ENCODE measurements around the gene SPON1.

The SPON1 gene

GRCh38 chr11:14304601-14305000 is 342.1 kb downstream of the SPON1 start:
- DNase-seq (ENCODE audit: extremely low spot score) = no peak
- TF ChIP-seq ZNF384 (IDR thresholded peaks at IDR 0.05) (no peak), HDGF (IDR thresholded peaks at IDR 0.05; ENCODE audit: borderline replicate concordance) (no peak), FOXK2 (IDR thresholded peaks at IDR 0.05) (no peak), FOXA1 (IDR thresholded peaks at IDR 0.05) (no peak), ELF4 (IDR thresholded peaks at IDR 0.05) (no peak), NFRKB (IDR thresholded peaks at IDR 0.05) (no peak), CTBP1 (IDR thresholded peaks at IDR 0.05; ENCODE audit: borderline replicate concordance) (no peak), ARNT (IDR thresholded peaks at IDR 0.05) (no peak), LEF1 (IDR thresholded peaks at IDR 0.05; ENCODE audit: borderline replicate concordance) (no peak), TARDBP (IDR thresholded peaks at IDR 0.05) (no peak), L3MBTL2 (conservative IDR thresholded peaks at IDR 0.05) (no peak), FOXM1 (IDR thresholded peaks at IDR 0.05; ENCODE audit: borderline replicate concordance) (no peak)
- CTCF ChIA-PET = interaction anchor here (0.9 to 3.7 kb wide), 2 partner anchors 69 to 114 kb away, joined by 3 to 14 read pairs; no protein-coding TSS in a partner anchor
- POLR2A ChIA-PET = no interaction called here

- DNase-seq (ENCODE audit: extremely low spot score) = no peak
- ChIA-PET POLR2A (no interaction called here), CTCF (interaction anchor here (3.7 kb wide), 1 partner anchor 113 kb away, joined by 14 read pairs; no protein-coding TSS in a partner anchor)
- TF ChIP-seq ZNF384 (IDR thresholded peaks at IDR 0.05) (no peak), HDGF (IDR thresholded peaks at IDR 0.05; ENCODE audit: borderline replicate concordance) (no peak), NFRKB (IDR thresholded peaks at IDR 0.05) (no peak), FOXM1 (IDR thresholded peaks at IDR 0.05; ENCODE audit: borderline replicate concordance) (no peak), BHLHE40 (IDR thresholded peaks at IDR 0.05; ENCODE audit: borderline replicate concordance) (no peak), LEF1 (IDR thresholded peaks at IDR 0.05; ENCODE audit: borderline replicate concordance) (no peak), FOXK2 (IDR thresholded peaks at IDR 0.05) (no peak), SP1 (IDR thresholded peaks at IDR 0.05) (no peak), ELF4 (IDR thresholded peaks at IDR 0.05) (no peak), SUZ12 (IDR thresholded peaks at IDR 0.05) (no peak), TARDBP (IDR thresholded peaks at IDR 0.05) (no peak), ARNT (IDR thresholded peaks at IDR 0.05) (no peak), FOXA1 (IDR thresholded peaks at IDR 0.05) (no peak), L3MBTL2 (conservative IDR thresholded peaks at IDR 0.05) (no peak), CTBP1 (IDR thresholded peaks at IDR 0.05; ENCODE audit: borderline replicate concordance) (no peak)
- TF ChIP-seq, protein P1, sequence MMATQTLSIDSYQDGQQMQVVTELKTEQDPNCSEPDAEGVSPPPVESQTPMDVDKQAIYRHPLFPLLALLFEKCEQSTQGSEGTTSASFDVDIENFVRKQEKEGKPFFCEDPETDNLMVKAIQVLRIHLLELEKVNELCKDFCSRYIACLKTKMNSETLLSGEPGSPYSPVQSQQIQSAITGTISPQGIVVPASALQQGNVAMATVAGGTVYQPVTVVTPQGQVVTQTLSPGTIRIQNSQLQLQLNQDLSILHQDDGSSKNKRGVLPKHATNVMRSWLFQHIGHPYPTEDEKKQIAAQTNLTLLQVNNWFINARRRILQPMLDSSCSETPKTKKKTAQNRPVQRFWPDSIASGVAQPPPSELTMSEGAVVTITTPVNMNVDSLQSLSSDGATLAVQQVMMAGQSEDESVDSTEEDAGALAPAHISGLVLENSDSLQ (IDR thresholded peaks at IDR 0.05) = no peak
These were observed 343.1 kb downstream of the SPON1 start for GRCh38 chr11:14305649-14306048.

DNA sequence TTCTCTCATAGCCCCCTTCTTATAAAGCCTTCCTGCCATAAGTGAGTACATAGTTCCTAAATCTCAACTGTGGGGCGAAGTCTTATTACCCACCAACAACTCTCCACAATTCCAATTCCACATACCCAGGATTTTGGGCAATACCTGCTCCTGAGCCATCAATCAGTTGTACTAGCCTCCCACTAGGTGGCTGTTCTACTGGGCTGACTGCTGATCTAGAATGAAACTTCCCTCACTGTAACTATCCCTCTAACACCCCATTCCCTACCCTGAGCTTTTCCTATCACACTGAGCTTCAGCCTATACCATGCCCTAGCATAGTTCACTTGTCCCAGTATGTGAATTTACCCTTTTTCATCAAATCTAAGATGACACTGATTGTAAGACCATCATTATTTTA is 344.0 kb downstream of the SPON1 start:
- CTCF ChIA-PET = interaction anchor here (0.9 kb wide), 1 partner anchor 112 kb away, joined by 3 read pairs; no protein-coding TSS in a partner anchor
- no peak for TF ChIP-seq FOXK2 (IDR thresholded peaks at IDR 0.05)
- POLR2A ChIA-PET = no interaction called here
- no peak for DNase-seq (ENCODE audit: extremely low spot score)

- peak; percentile 52 for DNase-seq (ENCODE audit: extremely low spot score)
- POLR2A ChIA-PET = no interaction called here
- CTCF ChIA-PET = interaction anchor here (0.7 to 1.3 kb wide), 8 partner anchors 10 to 115 kb away, joined by 3 to 5 read pairs (median 4); no protein-coding TSS in a partner anchor
- TF ChIP-seq FOXA1 (IDR thresholded peaks at IDR 0.05) (no peak), ARNT (IDR thresholded peaks at IDR 0.05) (peak; percentile 81)
- TF ChIP-seq, protein P1 (IDR thresholded peaks at IDR 0.05) = peak; percentile 77
These were observed 345.8 kb downstream of the SPON1 start for GRCh38 chr11:14308114-14308896.

DNA sequence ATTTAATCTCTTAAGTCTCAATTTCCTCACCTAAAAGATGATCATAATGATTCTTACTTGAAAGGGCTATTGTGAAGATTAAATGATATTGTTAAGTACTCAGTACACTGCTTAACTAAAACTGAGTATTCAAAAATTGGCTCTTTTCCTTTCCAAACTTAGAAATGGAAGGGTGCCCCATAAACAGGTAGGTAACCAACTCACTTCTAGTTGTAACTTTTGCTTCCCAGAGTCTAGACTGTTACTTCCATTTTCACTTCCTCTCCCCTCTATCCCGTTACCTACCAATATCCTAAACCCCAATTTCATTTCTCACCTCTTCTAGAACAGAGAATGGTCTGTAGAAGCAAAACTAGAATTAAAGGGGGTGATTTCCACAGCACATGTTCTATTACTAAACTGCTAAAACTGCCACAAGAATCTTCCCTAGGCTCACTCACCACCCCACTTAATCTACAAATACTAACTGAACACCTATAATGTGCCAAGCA is 346.4 kb downstream of the SPON1 start:
- POLR2A ChIA-PET = no interaction called here
- TF ChIP-seq, protein P1 (IDR thresholded peaks at IDR 0.05) = no peak
- no peak for TF ChIP-seq FOXK2 (IDR thresholded peaks at IDR 0.05)
- no peak for TF ChIP-seq SP1 (IDR thresholded peaks at IDR 0.05)
- no peak for TF ChIP-seq SUZ12 (IDR thresholded peaks at IDR 0.05)
- TF ChIP-seq LEF1 (IDR thresholded peaks at IDR 0.05; ENCODE audit: borderline replicate concordance) = no peak
- TF ChIP-seq ARNT (IDR thresholded peaks at IDR 0.05) = no peak
- no peak for TF ChIP-seq CTBP1 (IDR thresholded peaks at IDR 0.05; ENCODE audit: borderline replicate concordance)
- CTCF ChIA-PET = interaction anchor here (0.7 to 1.3 kb wide), 6 partner anchors 10 to 114 kb away, joined by 3 to 5 read pairs (median 4); no protein-coding TSS in a partner anchor
- no peak for DNase-seq (ENCODE audit: extremely low spot score)

- TF ChIP-seq CTBP1 (IDR thresholded peaks at IDR 0.05; ENCODE audit: borderline replicate concordance) = no peak
- TF ChIP-seq, protein P1 (IDR thresholded peaks at IDR 0.05) = peak; percentile 75
- no peak for DNase-seq (ENCODE audit: extremely low spot score)
- ChIA-PET CTCF (interaction anchor here (0.7 to 1.0 kb wide), 2 partner anchors 80 to 109 kb away, joined by 3 read pairs; no protein-coding TSS in a partner anchor), POLR2A (no interaction called here)
These were observed 347.1 kb downstream of the SPON1 start for GRCh38 chr11:14309425-14310192.
